ENCODE results near the gene MOG.
"Not testable (repeated sequence)": the region's sequence is repeated elsewhere in the genome, so short reads cannot be mapped to it uniquely, and the experiment has no call there.

The MOG gene

DNA sequence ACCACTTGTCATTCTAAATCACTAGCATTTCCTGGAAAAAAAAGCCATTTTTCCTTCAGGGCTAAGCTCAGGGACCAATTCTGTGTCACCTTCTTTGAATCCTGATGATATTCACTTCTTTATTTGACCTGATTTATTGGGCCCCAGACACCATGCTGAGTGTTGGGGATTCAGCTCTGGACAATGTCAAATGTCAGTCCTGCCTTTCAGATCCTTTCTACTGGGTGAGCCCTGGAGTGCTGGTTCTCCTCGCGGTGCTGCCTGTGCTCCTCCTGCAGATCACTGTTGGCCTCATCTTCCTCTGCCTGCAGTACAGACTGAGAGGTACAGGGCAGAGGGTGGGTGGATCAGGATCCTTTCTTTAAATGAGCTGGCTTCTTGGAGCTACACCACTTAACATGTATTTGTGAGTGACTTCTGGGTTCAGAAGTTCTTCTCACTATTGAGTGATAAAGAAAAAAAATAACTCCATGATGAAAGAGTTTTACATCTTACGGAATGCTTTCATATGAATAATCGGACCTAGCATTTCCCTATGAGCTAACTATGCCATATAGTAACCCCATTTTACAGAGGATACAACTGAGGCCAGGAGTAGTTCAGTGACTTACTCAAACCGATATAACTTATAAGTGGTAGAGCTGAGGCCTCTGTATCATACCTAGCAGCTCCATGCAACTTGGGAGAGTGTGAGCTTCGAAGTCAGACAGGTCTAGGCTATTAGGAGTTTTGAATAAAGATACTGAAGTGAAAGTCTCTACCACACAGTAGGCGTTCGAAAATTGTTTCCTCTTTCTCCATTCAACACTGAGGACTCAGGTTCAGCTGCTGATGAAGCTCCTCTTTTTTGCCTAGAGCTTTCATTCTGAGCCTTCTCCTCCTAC is 9.3 kb downstream of the MOG start:
- no peak for DNase-seq (ENCODE audit: extremely low read depth, insufficient read length)
- TF ChIP-seq, protein P1, sequence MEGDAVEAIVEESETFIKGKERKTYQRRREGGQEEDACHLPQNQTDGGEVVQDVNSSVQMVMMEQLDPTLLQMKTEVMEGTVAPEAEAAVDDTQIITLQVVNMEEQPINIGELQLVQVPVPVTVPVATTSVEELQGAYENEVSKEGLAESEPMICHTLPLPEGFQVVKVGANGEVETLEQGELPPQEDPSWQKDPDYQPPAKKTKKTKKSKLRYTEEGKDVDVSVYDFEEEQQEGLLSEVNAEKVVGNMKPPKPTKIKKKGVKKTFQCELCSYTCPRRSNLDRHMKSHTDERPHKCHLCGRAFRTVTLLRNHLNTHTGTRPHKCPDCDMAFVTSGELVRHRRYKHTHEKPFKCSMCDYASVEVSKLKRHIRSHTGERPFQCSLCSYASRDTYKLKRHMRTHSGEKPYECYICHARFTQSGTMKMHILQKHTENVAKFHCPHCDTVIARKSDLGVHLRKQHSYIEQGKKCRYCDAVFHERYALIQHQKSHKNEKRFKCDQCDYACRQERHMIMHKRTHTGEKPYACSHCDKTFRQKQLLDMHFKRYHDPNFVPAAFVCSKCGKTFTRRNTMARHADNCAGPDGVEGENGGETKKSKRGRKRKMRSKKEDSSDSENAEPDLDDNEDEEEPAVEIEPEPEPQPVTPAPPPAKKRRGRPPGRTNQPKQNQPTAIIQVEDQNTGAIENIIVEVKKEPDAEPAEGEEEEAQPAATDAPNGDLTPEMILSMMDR (IDR thresholded peaks at IDR 0.05; ENCODE audit: insufficient read depth, low read length, poor library complexity, severe bottlenecking): no peak
- H3K4me3 ChIP-seq (replicated peaks; ENCODE audit: low read depth, low read length): no peak overlapping the region

DNA sequence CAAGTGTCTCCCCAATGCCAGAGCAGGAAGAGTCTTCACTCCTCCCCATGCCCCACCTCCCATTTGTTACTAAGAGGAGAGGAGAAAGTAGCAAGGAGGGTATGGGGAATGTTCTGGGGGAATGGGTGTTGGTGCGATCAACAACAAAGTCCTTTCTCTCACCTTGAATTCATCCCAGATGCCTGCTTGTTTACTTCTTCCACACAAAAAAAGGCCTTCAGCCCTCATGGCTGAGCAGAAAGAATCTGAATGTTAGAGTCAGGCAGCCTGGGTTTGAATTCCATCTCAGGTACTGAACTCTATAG is 9.9 kb downstream of the MOG start:
- no peak for DNase-seq (ENCODE audit: extremely low read depth, insufficient read length)
- TF ChIP-seq, protein P1 (IDR thresholded peaks at IDR 0.05; ENCODE audit: insufficient read depth, low read length, poor library complexity, severe bottlenecking): no peak
- Histone ChIP-seq H3K36me3 (ENCODE audit: control insufficient read depth, insufficient read depth, low read length) (no peaks in the 10 kb centered on the region), H3K4me3 (replicated peaks; ENCODE audit: low read depth, low read length) (no peak overlapping the region), H3K27me3 (replicated peaks; ENCODE audit: control insufficient read depth, insufficient read depth, low read length) (no peaks in the 10 kb centered on the region; the same call in 1 of the 2 replicates)

More for the DNA sequence above, 9.3 kb downstream of the MOG start:
- no peaks in the 10 kb centered on the region; the same call in 1 of the 2 replicates for H3K27me3 ChIP-seq (replicated peaks; ENCODE audit: control insufficient read depth, insufficient read depth, low read length)
- no peaks in the 10 kb centered on the region for H3K36me3 ChIP-seq (ENCODE audit: control insufficient read depth, insufficient read depth, low read length)

DNA sequence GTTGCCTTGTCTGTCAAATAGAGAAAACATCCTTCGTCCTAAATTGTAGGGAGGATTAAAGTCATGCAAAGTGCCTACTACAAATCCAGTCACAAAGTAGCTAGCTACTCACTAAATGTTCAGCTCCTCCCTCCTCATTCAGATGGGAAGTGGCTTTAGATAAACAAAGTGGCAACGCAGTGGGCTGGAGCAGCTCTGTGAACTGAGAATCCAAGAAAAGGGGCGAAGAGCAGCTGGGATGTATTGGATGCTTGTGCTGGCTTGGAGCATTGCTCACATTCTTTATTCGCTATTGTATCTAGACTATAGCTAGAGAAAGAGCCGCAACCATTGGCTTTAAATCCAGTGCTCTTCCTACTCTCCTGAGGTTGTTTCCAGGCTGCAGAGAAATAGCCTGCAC is 10.3 kb downstream of the MOG start:
- H3K36me3 ChIP-seq (ENCODE audit: control insufficient read depth, insufficient read depth, low read length): no peaks in the 10 kb centered on the region
- H3K4me3 ChIP-seq (replicated peaks; ENCODE audit: low read depth, low read length): no peak overlapping the region
- H3K27me3 ChIP-seq (replicated peaks; ENCODE audit: control insufficient read depth, insufficient read depth, low read length): no peaks in the 10 kb centered on the region; the same call in 1 of the 2 replicates
- no peak for DNase-seq (ENCODE audit: extremely low read depth, insufficient read length)
- TF ChIP-seq, protein P1 (IDR thresholded peaks at IDR 0.05; ENCODE audit: insufficient read depth, low read length, poor library complexity, severe bottlenecking): no peak

DNA sequence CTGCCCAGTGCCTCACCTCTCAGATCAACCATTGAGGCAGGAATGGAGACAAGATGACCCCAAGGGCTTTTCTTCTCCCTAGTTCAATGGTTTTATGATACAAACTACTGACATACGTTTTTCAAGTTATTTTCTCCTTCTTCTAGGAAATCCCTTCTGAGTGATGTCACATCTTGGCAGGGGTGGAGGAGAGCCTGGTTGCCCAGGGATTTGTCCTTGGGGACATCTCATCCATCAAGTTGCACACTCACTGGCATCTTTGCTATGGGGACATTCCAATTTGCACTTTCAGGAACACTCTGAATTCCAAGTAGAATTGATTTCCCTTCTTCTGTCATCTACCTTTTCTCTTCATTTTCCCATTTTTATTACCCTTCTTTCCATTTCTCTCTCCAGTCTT is 14.1 kb downstream of the MOG start:
- Histone ChIP-seq H3K4me3 (replicated peaks; ENCODE audit: low read depth, low read length) (no peak overlapping the region), H3K36me3 (ENCODE audit: control insufficient read depth, insufficient read depth, low read length) (no peaks in the 10 kb centered on the region), H3K27me3 (replicated peaks; ENCODE audit: control insufficient read depth, insufficient read depth, low read length) (no peaks in the 10 kb centered on the region; the same call in none of the 2 replicates)
- DNase-seq (ENCODE audit: extremely low read depth, insufficient read length): no peak
- TF ChIP-seq, protein P1 (IDR thresholded peaks at IDR 0.05; ENCODE audit: insufficient read depth, low read length, poor library complexity, severe bottlenecking): no peak

DNA sequence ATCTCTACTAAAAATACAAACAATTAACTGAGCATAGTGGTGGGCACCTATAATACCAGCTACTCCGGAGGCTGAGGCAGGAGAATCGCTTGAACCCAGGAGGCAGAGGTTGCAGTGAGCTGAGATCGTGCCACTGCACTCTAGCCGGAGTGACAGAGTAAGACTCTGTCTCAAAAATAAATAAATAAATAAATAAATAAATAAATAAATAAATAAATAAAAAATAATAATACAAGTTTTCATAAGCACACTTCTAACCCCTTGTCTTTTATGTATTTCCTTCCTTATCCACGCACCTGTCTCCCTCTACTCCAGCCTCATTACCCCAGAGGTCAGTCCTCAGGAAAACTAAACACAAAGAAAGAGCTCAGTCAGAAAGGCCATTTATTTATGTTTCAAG is 15.2 kb downstream of the MOG start:
- H3K36me3 ChIP-seq (ENCODE audit: control insufficient read depth, insufficient read depth, low read length); H3K4me3 ChIP-seq (replicated peaks; ENCODE audit: low read depth, low read length); H3K27me3 ChIP-seq (replicated peaks; ENCODE audit: control insufficient read depth, insufficient read depth, low read length); DNase-seq (ENCODE audit: extremely low read depth, insufficient read length): not testable (repeated sequence)

DNA sequence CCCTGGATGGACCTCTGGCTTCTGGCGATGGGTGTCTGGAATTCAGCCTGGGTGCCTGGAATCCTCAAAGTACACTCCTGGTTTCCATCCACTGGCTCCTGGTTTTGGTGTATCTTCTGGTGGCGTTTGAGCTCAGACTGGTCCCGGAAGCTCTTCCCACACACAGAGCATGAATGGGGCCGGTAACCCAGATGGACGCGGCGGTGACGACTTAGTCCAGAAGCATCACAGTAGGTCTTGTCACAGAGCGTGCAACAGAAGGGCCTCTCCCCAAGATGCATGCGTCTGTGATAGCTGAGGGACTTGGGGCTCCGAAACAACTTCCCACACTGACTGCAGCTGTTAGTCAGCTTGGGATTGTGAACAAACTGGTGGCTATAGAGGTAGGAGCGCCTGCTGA is 16.3 kb downstream of the MOG start:
- Histone ChIP-seq H3K36me3 (ENCODE audit: control insufficient read depth, insufficient read depth, low read length) (no peaks in the 10 kb centered on the region), H3K27me3 (replicated peaks; ENCODE audit: control insufficient read depth, insufficient read depth, low read length) (no peaks in the 10 kb centered on the region; the same call in none of the 2 replicates), H3K4me3 (replicated peaks; ENCODE audit: low read depth, low read length) (no peak overlapping the region)
- no peak for DNase-seq (ENCODE audit: extremely low read depth, insufficient read length)
- TF ChIP-seq, protein P1 (IDR thresholded peaks at IDR 0.05; ENCODE audit: insufficient read depth, low read length, poor library complexity, severe bottlenecking): no peak

Data from GM06990 (cell line).